Measurements from ENCODE around the gene BCAS1. TPM values are rescaled to one million over a fixed set of nuclear protein-coding genes. Genes with fewer than 3 reads are reported as not detected.
"Not testable (repeated sequence)": the region's sequence is repeated elsewhere in the genome, so short reads cannot be mapped to it uniquely, and the experiment has no call there.

Gene BCAS1
- total RNA-seq, 4 donors from 2014 or later, result 0.35 to 1.0 TPM; not detected in 2

DNA sequence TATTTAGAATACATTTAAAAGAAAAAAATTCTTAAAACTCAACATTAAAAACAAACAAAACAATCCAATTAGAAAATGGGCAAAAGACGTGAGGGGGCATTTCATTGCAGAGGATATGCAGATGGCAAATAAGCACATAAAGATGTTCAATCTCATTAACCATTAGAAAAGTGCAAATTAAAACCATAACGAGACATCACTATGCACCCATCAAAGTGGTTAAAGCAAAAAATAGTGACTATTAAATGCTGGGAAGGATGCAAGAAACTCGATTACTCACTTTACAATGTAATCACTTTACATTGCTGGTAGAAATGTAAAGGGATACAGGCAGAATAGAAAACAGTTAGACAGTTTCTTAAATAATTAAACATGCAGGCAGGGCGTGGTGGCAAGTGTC lies 59.0 kb downstream of the BCAS1 start:
- H3K4me1 ChIP-seq, result no peaks in the 10 kb centered on the region
- WGBS, 2 donors (ENCODE audit: low coverage in 1 of 2), result 74 to 80% methylated on average over 4 of the region's 4 CpGs
- H3K36me3 ChIP-seq, result no peaks in the 10 kb centered on the region
- peaks cover 6% of the 10 kb centered on the region for H3K27me3 ChIP-seq
- H3K4me3 ChIP-seq, result no peak overlapping the region
- ATAC-seq, result no peak
- H3K9me3 ChIP-seq, result no peaks in the 10 kb centered on the region
- TF ChIP-seq POLR2AphosphoS5 (IDR thresholded peaks at IDR 0.05) (no peak), EP300 (IDR thresholded peaks at IDR 0.05) (no peak)
- H3K27ac ChIP-seq, result no peak overlapping the region

- H3K27me3 ChIP-seq, result peaks cover 16% of the 10 kb centered on the region
- peaks cover 0 to 12% (median 0%) of the 10 kb centered on the region in 3 donors for H3K9me3 ChIP-seq
- ATAC-seq, H3K4me1 ChIP-seq, H3K4me3 ChIP-seq, H3K36me3 ChIP-seq, H3K27ac ChIP-seq: not testable (repeated sequence)
- WGBS, 2 donors (ENCODE audit: low coverage in 1 of 2), result 29 to 84% methylated on average over 1 to 4 of the region's 7 CpGs
Observed at GRCh38 chr20:54006216-54006615, 64.2 kb downstream of the BCAS1 start.

DNA sequence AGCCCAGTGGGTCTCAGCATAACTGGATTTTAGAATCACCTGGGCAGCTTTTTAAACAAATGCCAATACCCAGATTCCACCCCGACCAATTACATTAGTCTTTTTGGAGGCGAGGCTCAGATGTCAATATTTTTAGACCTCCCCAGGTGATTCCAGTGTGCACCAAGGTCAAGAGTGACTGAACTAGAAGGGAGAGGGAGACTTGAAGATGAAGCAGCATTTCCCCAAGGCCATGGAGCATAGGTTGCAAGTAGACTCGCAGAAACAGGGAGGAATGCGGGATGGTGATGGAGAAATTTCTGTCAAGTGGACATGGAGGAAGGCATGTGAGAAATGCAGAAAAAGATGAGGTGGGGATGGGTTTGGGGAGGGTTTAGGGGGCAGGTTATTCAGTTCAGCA lies 64.9 kb downstream of the BCAS1 start:
- no peaks in the 10 kb centered on the region for H3K36me3 ChIP-seq
- no peaks in the 10 kb centered on the region for H3K4me1 ChIP-seq
- no peak overlapping the region for H3K4me3 ChIP-seq
- H3K27me3 ChIP-seq, result peaks cover 16% of the 10 kb centered on the region
- TF ChIP-seq EP300 (IDR thresholded peaks at IDR 0.05), result no peak
- no peak for TF ChIP-seq POLR2AphosphoS5 (IDR thresholded peaks at IDR 0.05)
- TF ChIP-seq CTCF (IDR thresholded peaks at IDR 0.05), result no peak
- no peak for TF ChIP-seq POLR2A (IDR thresholded peaks at IDR 0.05)
- H3K9me3 ChIP-seq, result peaks cover 0 to 19% (median 0%) of the 10 kb centered on the region in 3 donors
- H3K27ac ChIP-seq, result no peak overlapping the region
- WGBS, 2 donors (ENCODE audit: low coverage in 1 of 2), result 83 to 89% methylated on average over 3 of the region's 4 CpGs
- no peak for ATAC-seq

- TF ChIP-seq POLR2A (IDR thresholded peaks at IDR 0.05), result no peak
- H3K27me3 ChIP-seq, result peaks cover 16% of the 10 kb centered on the region
- H3K36me3 ChIP-seq, result no peaks in the 10 kb centered on the region
- no peak for ATAC-seq
- peaks cover 0 to 29% (median 0%) of the 10 kb centered on the region in 3 donors for H3K9me3 ChIP-seq
- no peaks in the 10 kb centered on the region for H3K4me1 ChIP-seq
- no peak overlapping the region for H3K4me3 ChIP-seq
- no peak overlapping the region for H3K27ac ChIP-seq
Observed at GRCh38 chr20:54004445-54004844, 65.9 kb downstream of the BCAS1 start.

DNA sequence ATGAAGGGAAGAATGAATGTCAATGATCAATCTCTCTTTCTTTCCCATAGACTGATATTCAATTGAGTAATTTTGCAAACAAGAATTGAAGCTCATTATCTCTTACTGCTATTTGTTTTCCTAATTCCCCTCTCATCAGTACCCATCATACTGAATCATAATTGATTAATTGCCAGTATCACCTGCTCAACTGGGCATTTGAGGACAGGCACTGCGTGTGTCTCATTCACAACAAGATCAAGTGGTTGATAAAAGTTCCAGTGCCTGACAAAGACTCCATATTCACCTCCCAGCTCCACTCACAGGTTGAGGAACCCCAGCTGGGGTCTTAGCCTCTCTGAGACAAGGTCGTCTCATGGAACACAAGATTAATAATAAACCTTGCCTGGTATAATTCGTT lies 67.7 kb downstream of the BCAS1 start:
- Histone ChIP-seq H3K27me3 (peaks cover 16% of the 10 kb centered on the region), H3K27ac (no peak overlapping the region), H3K9me3 (peaks cover 0 to 29% (median 0%) of the 10 kb centered on the region in 3 donors), H3K36me3 (no peaks in the 10 kb centered on the region), H3K4me1 (no peaks in the 10 kb centered on the region), H3K4me3 (no peak overlapping the region)
- TF ChIP-seq POLR2AphosphoS5 (IDR thresholded peaks at IDR 0.05) (no peak), EP300 (IDR thresholded peaks at IDR 0.05) (no peak), CTCF (IDR thresholded peaks at IDR 0.05) (no peak), POLR2A (IDR thresholded peaks at IDR 0.05) (no peak)
- 56 to 64% methylated on average over 1 to 3 of the region's 3 CpGs for WGBS, 2 donors (ENCODE audit: low coverage in 1 of 2)
- ATAC-seq, result no peak

GRCh38 chr20:54002056-54002575 lies 68.3 kb downstream of the BCAS1 start:
- ATAC-seq, result no peak
- WGBS, 2 donors (ENCODE audit: low coverage in 1 of 2), result 68 to 80% methylated on average over 2 of the region's 2 CpGs
- H3K27me3 ChIP-seq, result peaks cover 16% of the 10 kb centered on the region
- no peak for TF ChIP-seq POLR2A (IDR thresholded peaks at IDR 0.05)
- no peak for TF ChIP-seq POLR2AphosphoS5 (IDR thresholded peaks at IDR 0.05)
- no peak for TF ChIP-seq EP300 (IDR thresholded peaks at IDR 0.05)
- TF ChIP-seq CTCF (IDR thresholded peaks at IDR 0.05), result no peak
- peaks cover 0 to 29% (median 0%) of the 10 kb centered on the region in 3 donors for H3K9me3 ChIP-seq
- no peak overlapping the region for H3K27ac ChIP-seq
- no peak overlapping the region for H3K4me3 ChIP-seq
- no peaks in the 10 kb centered on the region for H3K4me1 ChIP-seq
- no peaks in the 10 kb centered on the region for H3K36me3 ChIP-seq
